PFSK-1 (cell line): ENCODE results near the gene CLEC3B.

Experiments used
- FOXP2 ChIP-seq: optimal IDR thresholded peaks from 2 replicates; pipeline ENCODE3; 2011; ENCODE audit warnings: borderline replicate concordance, control low read depth, inconsistent platforms; ENCODE audit not compliant: insufficient read depth; ENCODE audit errors: extremely low read length, extremely low read depth
- POLR2AphosphoS5 ChIP-seq: IDR thresholded peaks from 2 replicates; pipeline ENCODE4 v1.6.1; 2012; ENCODE audit warnings: low read depth, mild to moderate bottlenecking, control low read depth, low read length, moderate library complexity
- SIN3A ChIP-seq: IDR thresholded peaks from 2 replicates; pipeline ENCODE4 v1.6.1; 2012; ENCODE audit warnings: mild to moderate bottlenecking, low read length, moderate library complexity, borderline replicate concordance; ENCODE audit not compliant: insufficient read depth
- TAF1 ChIP-seq: IDR thresholded peaks from 2 replicates; pipeline ENCODE4 v1.6.1; 2012; ENCODE audit warnings: low read length, control low read depth, borderline replicate concordance; ENCODE audit not compliant: insufficient read depth
- TF ChIP-seq, protein P1 (sequence below), 2 experiments: IDR thresholded peaks; 2 replicates each; pipeline versions ENCODE4 v1.6.1 to v1.8.0; 2011 to 2012; ENCODE audit warnings: low read depth in 2 of 2, low read length in 2 of 2, control low read depth in 1 of 2, inconsistent platforms in 1 of 2, mild to moderate bottlenecking in 1 of 2, moderate library complexity in 1 of 2; ENCODE audit not compliant: insufficient read depth in 1 of 2

The CLEC3B gene

DNA sequence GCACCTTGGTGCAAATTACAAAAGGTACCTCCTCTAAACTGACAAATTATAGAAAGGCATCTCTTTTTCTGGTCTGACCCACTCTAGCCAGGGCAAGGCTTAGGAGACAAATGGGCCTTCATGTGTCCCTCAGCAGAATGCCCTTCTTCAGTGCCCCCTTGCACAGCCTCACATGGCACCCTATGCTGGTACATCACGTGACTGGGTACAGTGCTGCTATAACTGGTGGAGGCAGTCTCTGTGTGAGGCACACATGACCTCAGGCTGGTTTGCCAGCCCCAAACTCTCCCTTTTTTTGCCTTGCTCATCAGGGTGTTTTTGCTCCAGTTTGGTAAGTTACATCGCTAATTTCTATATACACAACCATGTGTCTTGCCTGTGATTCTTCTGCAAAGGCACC, 3.1 kb downstream of the CLEC3B start:
- no peak for TF ChIP-seq POLR2AphosphoS5
- TF ChIP-seq TAF1, result no peak
- TF ChIP-seq, protein P1, sequence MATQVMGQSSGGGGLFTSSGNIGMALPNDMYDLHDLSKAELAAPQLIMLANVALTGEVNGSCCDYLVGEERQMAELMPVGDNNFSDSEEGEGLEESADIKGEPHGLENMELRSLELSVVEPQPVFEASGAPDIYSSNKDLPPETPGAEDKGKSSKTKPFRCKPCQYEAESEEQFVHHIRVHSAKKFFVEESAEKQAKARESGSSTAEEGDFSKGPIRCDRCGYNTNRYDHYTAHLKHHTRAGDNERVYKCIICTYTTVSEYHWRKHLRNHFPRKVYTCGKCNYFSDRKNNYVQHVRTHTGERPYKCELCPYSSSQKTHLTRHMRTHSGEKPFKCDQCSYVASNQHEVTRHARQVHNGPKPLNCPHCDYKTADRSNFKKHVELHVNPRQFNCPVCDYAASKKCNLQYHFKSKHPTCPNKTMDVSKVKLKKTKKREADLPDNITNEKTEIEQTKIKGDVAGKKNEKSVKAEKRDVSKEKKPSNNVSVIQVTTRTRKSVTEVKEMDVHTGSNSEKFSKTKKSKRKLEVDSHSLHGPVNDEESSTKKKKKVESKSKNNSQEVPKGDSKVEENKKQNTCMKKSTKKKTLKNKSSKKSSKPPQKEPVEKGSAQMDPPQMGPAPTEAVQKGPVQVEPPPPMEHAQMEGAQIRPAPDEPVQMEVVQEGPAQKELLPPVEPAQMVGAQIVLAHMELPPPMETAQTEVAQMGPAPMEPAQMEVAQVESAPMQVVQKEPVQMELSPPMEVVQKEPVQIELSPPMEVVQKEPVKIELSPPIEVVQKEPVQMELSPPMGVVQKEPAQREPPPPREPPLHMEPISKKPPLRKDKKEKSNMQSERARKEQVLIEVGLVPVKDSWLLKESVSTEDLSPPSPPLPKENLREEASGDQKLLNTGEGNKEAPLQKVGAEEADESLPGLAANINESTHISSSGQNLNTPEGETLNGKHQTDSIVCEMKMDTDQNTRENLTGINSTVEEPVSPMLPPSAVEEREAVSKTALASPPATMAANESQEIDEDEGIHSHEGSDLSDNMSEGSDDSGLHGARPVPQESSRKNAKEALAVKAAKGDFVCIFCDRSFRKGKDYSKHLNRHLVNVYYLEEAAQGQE (IDR thresholded peaks at IDR 0.05; ENCODE audit: insufficient read depth in 1 of 2, low read depth in 2 of 2, low read length in 2 of 2), result no peak
- no peak for TF ChIP-seq SIN3A
- TF ChIP-seq FOXP2, result no peak

DNA sequence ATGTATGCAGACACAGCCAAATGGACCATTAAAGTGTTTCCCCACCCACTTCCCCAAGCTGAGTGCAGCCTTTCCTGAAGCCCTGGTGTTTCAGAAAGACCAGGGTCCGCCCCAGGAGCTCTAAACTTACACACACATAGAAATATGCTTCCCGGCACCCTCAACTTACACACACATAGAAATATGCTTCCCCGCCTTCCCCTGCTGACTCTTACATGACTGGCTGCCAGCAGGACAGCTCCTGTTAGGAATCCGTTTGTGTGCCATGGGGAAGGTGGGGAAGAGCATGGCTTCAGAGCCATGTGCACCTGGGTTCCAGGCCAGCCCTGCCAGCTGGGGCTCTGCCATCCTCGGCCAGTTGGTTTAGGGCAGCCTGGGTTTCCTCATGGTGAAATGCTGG, 3.6 kb downstream of the CLEC3B start:
- no peak for TF ChIP-seq TAF1
- TF ChIP-seq SIN3A, result no peak
- no peak for TF ChIP-seq FOXP2
- TF ChIP-seq, protein P1 (IDR thresholded peaks at IDR 0.05; ENCODE audit: insufficient read depth in 1 of 2, low read depth in 2 of 2, low read length in 2 of 2), result no peak
- TF ChIP-seq POLR2AphosphoS5, result no peak

DNA sequence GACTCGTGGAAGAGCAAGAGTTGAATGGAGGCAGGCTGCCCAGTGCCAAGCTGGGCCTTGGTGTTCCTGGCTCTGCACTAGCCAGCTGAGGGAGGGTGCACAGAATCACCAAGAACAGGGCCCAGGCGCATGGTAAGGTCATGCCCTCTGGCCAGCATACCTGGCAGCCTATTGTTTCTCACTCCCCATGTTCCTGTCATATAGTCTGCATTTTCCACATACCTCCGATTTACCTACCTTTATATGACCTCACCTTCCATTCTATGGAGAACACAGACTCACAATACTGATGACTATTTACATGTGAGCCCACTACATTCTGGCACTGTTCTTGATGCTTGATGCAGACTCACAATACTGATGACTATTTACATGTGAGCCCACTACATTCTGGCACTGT, 5.4 kb downstream of the CLEC3B start:
- no peak for TF ChIP-seq TAF1
- TF ChIP-seq, protein P1 (IDR thresholded peaks at IDR 0.05; ENCODE audit: insufficient read depth in 1 of 2, low read depth in 2 of 2, low read length in 2 of 2), result no peak

DNA sequence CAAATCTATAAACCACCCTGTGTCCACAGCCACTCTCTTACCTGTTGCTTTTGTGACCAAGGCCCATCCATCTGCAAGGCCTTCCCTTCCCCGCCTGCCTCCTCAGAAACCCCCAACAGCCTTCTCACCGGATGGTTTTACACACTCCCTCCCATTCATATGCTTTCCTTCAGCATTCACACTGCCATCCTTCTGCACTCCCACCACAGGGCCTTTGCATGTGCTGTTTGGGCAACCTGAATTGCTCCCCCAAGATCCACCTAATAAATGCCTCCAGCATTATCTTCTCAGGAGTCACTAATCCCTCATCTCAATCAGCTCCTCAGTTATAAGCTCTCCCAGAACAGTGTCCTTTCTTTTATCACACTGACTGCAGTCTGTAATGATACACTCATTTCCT, 6.0 kb downstream of the CLEC3B start:
- TF ChIP-seq, protein P1 (IDR thresholded peaks at IDR 0.05; ENCODE audit: insufficient read depth in 1 of 2, low read depth in 2 of 2, low read length in 2 of 2), result no peak
- no peak for TF ChIP-seq FOXP2
- TF ChIP-seq TAF1, result no peak
- TF ChIP-seq SIN3A, result no peak
- TF ChIP-seq POLR2AphosphoS5, result no peak

DNA sequence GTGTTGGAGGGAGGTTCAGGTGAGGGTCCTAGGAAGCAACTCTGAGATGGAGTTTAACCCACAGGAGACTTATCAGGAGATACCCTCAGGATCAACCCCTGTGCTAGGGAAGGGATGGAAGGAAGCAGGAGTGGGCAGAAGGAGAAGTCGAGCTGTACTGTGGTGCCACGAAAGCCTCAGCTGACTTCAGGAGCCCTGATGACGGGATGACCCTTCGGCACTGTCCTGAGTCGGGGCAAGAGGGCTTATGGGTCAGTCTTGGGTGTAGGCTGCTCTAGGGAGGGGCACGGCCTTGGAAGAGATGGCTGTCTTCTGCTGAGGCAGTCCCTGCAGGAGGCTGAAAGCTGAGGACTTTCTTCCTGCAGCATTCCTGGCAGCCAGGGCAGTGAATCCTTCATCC, 7.7 kb downstream of the CLEC3B start:
- TF ChIP-seq POLR2AphosphoS5, result no peak
- TF ChIP-seq, protein P1 (IDR thresholded peaks at IDR 0.05; ENCODE audit: insufficient read depth in 1 of 2, low read depth in 2 of 2, low read length in 2 of 2), result no peak
- no peak for TF ChIP-seq TAF1
- no peak for TF ChIP-seq FOXP2
- TF ChIP-seq SIN3A, result no peak
